H7 (cell line): ENCODE data around the gene DPM2. TPM values are rescaled to one million over a fixed set of nuclear protein-coding genes. Genes with fewer than 3 reads are reported as not detected.

ENCODE experiments used
- DNase-seq: peaks from one replicate; pipeline ENCODE4 v3.0.0; 2012
- H3K27me3 ChIP-seq: 2 replicates; pipeline ENCODE4 v1.6.0; 2011; ENCODE audit warnings: mild to moderate bottlenecking, low read length; ENCODE audit not compliant: control insufficient read depth, insufficient read depth
- H3K36me3 ChIP-seq: replicated peaks from 2 replicates; pipeline ENCODE4 v1.5.1; 2011; ENCODE audit warnings: low read length; ENCODE audit not compliant: control insufficient read depth, insufficient read depth
- H3K4me3 ChIP-seq: 2 replicates; pipeline ENCODE4 v1.5.1; 2011; ENCODE audit warnings: low read depth, mild to moderate bottlenecking, control low read depth, low read length, moderate library complexity; ENCODE audit not compliant: insufficient read depth
- total RNA-seq: library from RNA; depleted of rRNA; stranded (reverse); fragments of >200 nt; shearing (Covaris generic); gene quantifications from 2 replicates; pipeline ENCODE4 v1.2.3, GENCODE V29; 2014

DPM2 gene
- total RNA-seq, 1 experiment from 2014 or later: 45.6 TPM

GRCh38 chr9:127915801-127916719 lies 21.6 kb downstream of the DPM2 start:
- DNase-seq: peak; percentile 65
- Histone ChIP-seq H3K36me3 (no peaks in the 10 kb centered on the region; the same call in 1 of the 2 replicates), H3K27me3 (peaks cover 7% of the 10 kb centered on the region; the same call in 1 of the 2 replicates), H3K4me3 (peak overlapping the region; percentile 69)

- Histone ChIP-seq H3K27me3 (peaks cover 7% of the 10 kb centered on the region; the same call in 1 of the 2 replicates), H3K4me3 (no peak overlapping the region), H3K36me3 (peaks cover 1% of the 10 kb centered on the region; the same call in 1 of the 2 replicates)
- no peak for DNase-seq
These were observed 22.3 kb downstream of the DPM2 start for GRCh38 chr9:127915325-127915752.

- H3K36me3 ChIP-seq: peaks cover 1% of the 10 kb centered on the region; the same call in 1 of the 2 replicates
- DNase-seq: no peak
- H3K27me3 ChIP-seq: peaks cover 7% of the 10 kb centered on the region; the same call in 1 of the 2 replicates
- H3K4me3 ChIP-seq: no peak overlapping the region
These were observed 24.0 kb downstream of the DPM2 start for GRCh38 chr9:127913682-127914081.

- peaks cover 1% of the 10 kb centered on the region; the same call in 1 of the 2 replicates for H3K36me3 ChIP-seq
- H3K4me3 ChIP-seq: no peak overlapping the region
- H3K27me3 ChIP-seq: peaks cover 5% of the 10 kb centered on the region; the same call in 1 of the 2 replicates
- DNase-seq: no peak
These were observed 24.8 kb downstream of the DPM2 start for GRCh38 chr9:127912882-127913281.

GRCh38 chr9:127912296-127912695 lies 25.4 kb downstream of the DPM2 start:
- Histone ChIP-seq H3K4me3 (no peak overlapping the region), H3K27me3 (peaks cover 5% of the 10 kb centered on the region; the same call in 1 of the 2 replicates), H3K36me3 (peaks cover 1% of the 10 kb centered on the region; the same call in 1 of the 2 replicates)
- no peak for DNase-seq

GRCh38 chr9:127910613-127911205 lies 26.9 kb downstream of the DPM2 start:
- Histone ChIP-seq H3K36me3 (peaks cover 1% of the 10 kb centered on the region; the same call in 1 of the 2 replicates), H3K27me3 (no peaks in the 10 kb centered on the region), H3K4me3 (no peak overlapping the region)
- no peak for DNase-seq

- no peak for DNase-seq
- Histone ChIP-seq H3K4me3 (no peak overlapping the region), H3K36me3 (peaks cover 1% of the 10 kb centered on the region; the same call in 1 of the 2 replicates), H3K27me3 (no peaks in the 10 kb centered on the region)
These were observed 27.8 kb downstream of the DPM2 start for GRCh38 chr9:127909839-127910273.

- H3K27me3 ChIP-seq: no peaks in the 10 kb centered on the region
- DNase-seq: no peak
- H3K36me3 ChIP-seq: peaks cover 1% of the 10 kb centered on the region; the same call in 1 of the 2 replicates
- H3K4me3 ChIP-seq: no peak overlapping the region
These were observed 29.1 kb downstream of the DPM2 start for GRCh38 chr9:127908660-127908926.

GRCh38 chr9:127907867-127908659 lies 29.6 kb downstream of the DPM2 start:
- no peaks in the 10 kb centered on the region for H3K27me3 ChIP-seq
- H3K4me3 ChIP-seq: no peak overlapping the region
- peaks cover 1% of the 10 kb centered on the region; the same call in 1 of the 2 replicates for H3K36me3 ChIP-seq
- DNase-seq: no peak

GRCh38 chr9:127905788-127906191 lies 31.9 kb downstream of the DPM2 start:
- H3K36me3 ChIP-seq: no peaks in the 10 kb centered on the region
- no peak overlapping the region for H3K4me3 ChIP-seq

GRCh38 chr9:127905004-127905728 lies 32.5 kb downstream of the DPM2 start:
- no peak for DNase-seq
- Histone ChIP-seq H3K4me3 (no peak overlapping the region), H3K27me3 (no peaks in the 10 kb centered on the region), H3K36me3 (no peaks in the 10 kb centered on the region)

More at GRCh38 chr9:127905788-127906191, 31.9 kb downstream of the DPM2 start:
- H3K27me3 ChIP-seq: no peaks in the 10 kb centered on the region
- DNase-seq: peak; percentile 75

GRCh38 chr9:127904561-127905003 lies 33.1 kb downstream of the DPM2 start:
- Histone ChIP-seq H3K4me3 (no peak overlapping the region), H3K36me3 (no peaks in the 10 kb centered on the region), H3K27me3 (peaks cover 2% of the 10 kb centered on the region; the same call in 1 of the 2 replicates)
- DNase-seq: peak; percentile 78

GRCh38 chr9:127903557-127904475 lies 33.8 kb downstream of the DPM2 start:
- peaks cover 2% of the 10 kb centered on the region for H3K27me3 ChIP-seq
- peak; percentile 81 for DNase-seq
- H3K36me3 ChIP-seq: no peaks in the 10 kb centered on the region
- H3K4me3 ChIP-seq: no peak overlapping the region
